Measurements from ENCODE around the gene TLE3.

GRCh38 chr15:70071799-70072198 lies 25.9 kb downstream of the TLE3 start:
- TF ChIP-seq POLR2AphosphoS5 (IDR thresholded peaks at IDR 0.05; ENCODE audit: borderline replicate concordance, low read depth, low read length) (no peak), EZH2 (IDR thresholded peaks at IDR 0.05) (no peak), FOXP2 (optimal IDR thresholded peaks at IDR 0.05; ENCODE audit: control extremely low read depth, extremely low read length, insufficient read depth) (no peak)

All from SK-N-MC (cell line).